ENCODE measurements around the gene PICK1. TPM values are rescaled to one million over a fixed set of nuclear protein-coding genes. Genes with fewer than 3 reads are reported as not detected.

The PICK1 gene
- total RNA-seq, 2 experiments from 2014 or later = 13.9 to 14.9 TPM

- intact Hi-C loops (cut with micrococcal nuclease) = no loop called here
- POLR2A ChIA-PET = no interaction called here
- Mint-ChIP-seq H3K4me3 (no peak overlapping the region), H3K27me3 (peaks cover 11% of the 10 kb centered on the region), H3K36me3 (ENCODE audit: low read depth) (no peaks in the 10 kb centered on the region), H3K27ac (no peak overlapping the region), H3K9me3 (no peaks in the 10 kb centered on the region), H3K4me1 (ENCODE audit: low read depth) (no peaks in the 10 kb centered on the region)
- TF ChIP-seq CTCF (IDR thresholded peaks at IDR 0.05) = no peak
- no peak for DNase-seq
- ATAC-seq = no peak
- CTCF ChIA-PET = no interaction called here
Observed at GRCh38 chr22:38087855-38088254, 30.7 kb downstream of the PICK1 start.

GRCh38 chr22:38088629-38089473 is 31.6 kb downstream of the PICK1 start:
- no peaks in the 10 kb centered on the region for H3K4me1 Mint-ChIP-seq (ENCODE audit: low read depth)
- no peak overlapping the region for H3K4me3 Mint-ChIP-seq
- no peak overlapping the region for H3K27ac Mint-ChIP-seq
- ChIA-PET POLR2A (no interaction called here), CTCF (interaction anchor here (1.1 to 1.5 kb wide), 2 partner anchors 23 to 37 kb away, joined by 3 to 5 read pairs; no protein-coding TSS in a partner anchor)
- TF ChIP-seq CTCF (IDR thresholded peaks at IDR 0.05) = no peak
- peaks cover 6% of the 10 kb centered on the region for H3K27me3 Mint-ChIP-seq
- H3K36me3 Mint-ChIP-seq (ENCODE audit: low read depth) = no peaks in the 10 kb centered on the region
- no peaks in the 10 kb centered on the region for H3K9me3 Mint-ChIP-seq
- ATAC-seq = no peak
- intact Hi-C loops (cut with micrococcal nuclease) = no loop called here
- DNase-seq = no peak

GRCh38 chr22:38089474-38089851 is 32.3 kb downstream of the PICK1 start:
- Mint-ChIP-seq H3K9me3 (no peaks in the 10 kb centered on the region), H3K4me3 (no peak overlapping the region), H3K4me1 (ENCODE audit: low read depth) (no peaks in the 10 kb centered on the region), H3K27me3 (peaks cover 6% of the 10 kb centered on the region), H3K27ac (no peak overlapping the region), H3K36me3 (ENCODE audit: low read depth) (no peaks in the 10 kb centered on the region)
- intact Hi-C loops (cut with micrococcal nuclease) = no loop called here
- DNase-seq (no peak), ATAC-seq (no peak)
- CTCF ChIA-PET = interaction anchor here (1.1 to 1.5 kb wide), 2 partner anchors 22 to 37 kb away, joined by 3 to 5 read pairs; no protein-coding TSS in a partner anchor
- no peak for TF ChIP-seq CTCF (IDR thresholded peaks at IDR 0.05)
- POLR2A ChIA-PET = no interaction called here

GRCh38 chr22:38097058-38097457 is 39.9 kb downstream of the PICK1 start:
- no peak overlapping the region for H3K27ac Mint-ChIP-seq
- no peaks in the 10 kb centered on the region for H3K36me3 Mint-ChIP-seq (ENCODE audit: low read depth)
- H3K4me3 Mint-ChIP-seq = no peak overlapping the region
- no peaks in the 10 kb centered on the region for H3K9me3 Mint-ChIP-seq
- TF ChIP-seq CTCF (IDR thresholded peaks at IDR 0.05) = no peak
- no peaks in the 10 kb centered on the region for H3K4me1 Mint-ChIP-seq (ENCODE audit: low read depth)
- ATAC-seq = no peak
- no peaks in the 10 kb centered on the region for H3K27me3 Mint-ChIP-seq
- DNase-seq = no peak
- ChIA-PET POLR2A (no interaction called here), CTCF (interaction anchor here (1.1 to 4.3 kb wide), 3 partner anchors 17 to 134 kb away, joined by 3 to 23 read pairs (median 3); no protein-coding TSS in a partner anchor)
- intact Hi-C loops (cut with micrococcal nuclease) = no loop called here
